Suprapubic skin (tissue), 4 donors: ENCODE data around the gene BHLHA15.

Experiments used
- EP300 ChIP-seq: sonication (generic); formaldehyde crosslinking; IDR thresholded peaks from one replicate; pipeline ENCODE4 v1.6.1; 2017; ENCODE audit warnings: antibody characterized with exemption
- POLR2A ChIP-seq, 2 donors: fragments of 450-650 bp; IDR thresholded peaks; one replicate each; pipeline ENCODE4 v1.6.1; 2017; ENCODE audit warnings: antibody characterized with exemption in 2 of 2, mild to moderate bottlenecking in 2 of 2, moderate library complexity in 2 of 2
- POLR2AphosphoS5 ChIP-seq, 3 donors: sonication (generic); formaldehyde crosslinking; IDR thresholded peaks; one replicate each; pipeline ENCODE4 v1.6.1; 2017; ENCODE audit warnings: antibody characterized with exemption in 3 of 3
- TF ChIP-seq, protein P1 (sequence below), 2 donors: fragments of 200-600 bp in 1 of 2; fragments of 450-650 bp in 1 of 2; sonication (generic) in 1 of 2; IDR thresholded peaks; one replicate each; pipeline ENCODE4 v1.5.1; 2016 to 2019; ENCODE audit warnings: antibody characterized with exemption in 2 of 2, mild to moderate bottlenecking in 1 of 2, moderate library complexity in 1 of 2

GRCh38 chr7:98216941-98217622, 5.8 kb downstream of the BHLHA15 start:
- no peak for TF ChIP-seq POLR2A (IDR thresholded peaks at IDR 0.05)
- TF ChIP-seq, protein P1, sequence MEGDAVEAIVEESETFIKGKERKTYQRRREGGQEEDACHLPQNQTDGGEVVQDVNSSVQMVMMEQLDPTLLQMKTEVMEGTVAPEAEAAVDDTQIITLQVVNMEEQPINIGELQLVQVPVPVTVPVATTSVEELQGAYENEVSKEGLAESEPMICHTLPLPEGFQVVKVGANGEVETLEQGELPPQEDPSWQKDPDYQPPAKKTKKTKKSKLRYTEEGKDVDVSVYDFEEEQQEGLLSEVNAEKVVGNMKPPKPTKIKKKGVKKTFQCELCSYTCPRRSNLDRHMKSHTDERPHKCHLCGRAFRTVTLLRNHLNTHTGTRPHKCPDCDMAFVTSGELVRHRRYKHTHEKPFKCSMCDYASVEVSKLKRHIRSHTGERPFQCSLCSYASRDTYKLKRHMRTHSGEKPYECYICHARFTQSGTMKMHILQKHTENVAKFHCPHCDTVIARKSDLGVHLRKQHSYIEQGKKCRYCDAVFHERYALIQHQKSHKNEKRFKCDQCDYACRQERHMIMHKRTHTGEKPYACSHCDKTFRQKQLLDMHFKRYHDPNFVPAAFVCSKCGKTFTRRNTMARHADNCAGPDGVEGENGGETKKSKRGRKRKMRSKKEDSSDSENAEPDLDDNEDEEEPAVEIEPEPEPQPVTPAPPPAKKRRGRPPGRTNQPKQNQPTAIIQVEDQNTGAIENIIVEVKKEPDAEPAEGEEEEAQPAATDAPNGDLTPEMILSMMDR (IDR thresholded peaks at IDR 0.05): no peak
- TF ChIP-seq EP300: no peak
- TF ChIP-seq POLR2AphosphoS5 (IDR thresholded peaks at IDR 0.05): no peak
